OCI-LY7 (cell line): ENCODE results near the gene AMY2B. TPM values are rescaled to one million over a fixed set of nuclear protein-coding genes. Genes with fewer than 3 reads are reported as not detected.
"Not testable (repeated sequence)": the region's sequence is repeated elsewhere in the genome, so short reads cannot be mapped to it uniquely, and the experiment has no call there.

Experiments used
- BruUV-seq: library from RNA; stranded (reverse); fragments of 400-500 nt; replicated peaks from 2 replicates; lab custom pipeline; 2021; lab: Mats Ljungman, UMichigan
- CTCF ChIA-PET: fragments of 300-600 bp; sonication (Branson Sonifier 250); formaldehyde crosslinking; loops from one replicate; lab custom pipeline; 2022; ENCODE audit warnings: antibody characterized with exemption; ENCODE audit not compliant: unreplicated experiment; lab: Charles Lee
- POLR2A ChIA-PET: fragments of 300-600 bp; sonication (Branson Sonifier 250); formaldehyde crosslinking; loops from one replicate; lab custom pipeline; 2022; ENCODE audit warnings: antibody characterized with exemption; lab: Charles Lee
- DNase-seq: peaks from one replicate; pipeline ENCODE4 v3.0.0-alpha.2; 2015; ENCODE audit warnings: low spot score
- H2AFZ ChIP-seq: fragments of 200-600 bp; sonication (generic), shearing (Covaris generic); 2 replicates; pipeline ENCODE4 v1.6.1; 2014; ENCODE audit warnings: mild to moderate bottlenecking, antibody characterized with exemption, low read length, moderate library complexity
- H3K27ac ChIP-seq: fragments of 200-600 bp; sonication (generic); 2 replicates; pipeline ENCODE4 v1.5.1; 2014; ENCODE audit warnings: mixed run types, low read depth, mild to moderate bottlenecking, moderate library complexity, low read length, inconsistent platforms; ENCODE audit not compliant: poor library complexity, severe bottlenecking
- H3K36me3 ChIP-seq: fragments of 200-600 bp; sonication (generic); 2 replicates; pipeline ENCODE4 v1.6.1; 2014; ENCODE audit warnings: mild to moderate bottlenecking, antibody characterized with exemption, low read length, moderate library complexity, mixed read lengths; ENCODE audit not compliant: insufficient read depth
- H3K4me1 ChIP-seq: fragments of 200-600 bp; sonication (generic); 2 replicates; pipeline ENCODE4 v1.5.1; 2014; ENCODE audit warnings: mild to moderate bottlenecking, low read length; ENCODE audit not compliant: insufficient read depth, poor library complexity, severe bottlenecking
- H3K4me2 ChIP-seq: fragments of 200-600 bp; sonication (generic); 2 replicates; pipeline ENCODE4 v1.6.1; 2014; ENCODE audit warnings: mild to moderate bottlenecking, low read length
- H3K4me3 ChIP-seq: fragments of 200-600 bp; sonication (generic); 2 replicates; pipeline ENCODE4 v1.5.1; 2014; ENCODE audit warnings: mild to moderate bottlenecking, low read depth, low read length; ENCODE audit not compliant: poor library complexity, severe bottlenecking
- H3K79me2 ChIP-seq: fragments of 200-600 bp; sonication (generic); 2 replicates; pipeline ENCODE4 v1.6.1; 2016; ENCODE audit warnings: low read depth, mild to moderate bottlenecking, low read length, moderate library complexity, mixed read lengths; ENCODE audit not compliant: insufficient read depth
- H3K9me2 ChIP-seq: fragments of 200-600 bp; sonication (generic); 2 replicates; pipeline ENCODE4 v1.6.1; 2016; ENCODE audit warnings: mild to moderate bottlenecking, low read length, mixed read lengths; ENCODE audit not compliant: insufficient read depth
- H3K9me3 ChIP-seq: fragments of 200-600 bp; sonication (generic); 2 replicates; pipeline ENCODE4 v1.6.1; 2014; ENCODE audit warnings: mild to moderate bottlenecking, mixed run types, low read length, mixed read lengths
- H4K20me1 ChIP-seq: fragments of 200-600 bp; sonication (generic); 2 replicates; pipeline ENCODE4 v1.6.1; 2014; ENCODE audit warnings: mild to moderate bottlenecking, antibody characterized with exemption, low read length, moderate library complexity, mixed read lengths; ENCODE audit not compliant: insufficient read depth
- CTCF ChIP-seq: fragments of 200-600 bp; sonication (generic); conservative IDR thresholded peaks from 2 replicates; pipeline ENCODE4 v1.5.1; 2014; ENCODE audit warnings: mild to moderate bottlenecking, antibody characterized with exemption, low read length, moderate library complexity, mixed read lengths
- EZH2phosphoT487 ChIP-seq: fragments of 200-600 bp; sonication (generic); IDR thresholded peaks from 2 replicates; pipeline ENCODE4 v1.6.1; 2018; ENCODE audit warnings: low read depth, borderline replicate concordance, mild to moderate bottlenecking, mixed run types, antibody characterized with exemption, low read length, moderate library complexity, mixed read lengths
- intact Hi-C: fragments of 100-400 bp; cut with micrococcal nuclease; formaldehyde crosslinking; loops from one replicate; pipeline ENCODE4 v1.10.0; 2022; ENCODE audit not compliant: unreplicated experiment
- total RNA-seq, 2 experiments: library from RNA; depleted of rRNA in 1 of 2; stranded (reverse); fragments of >200 nt in 1 of 2; shearing (Covaris generic) in 1 of 2; gene quantifications; 2 replicates each; pipeline ENCODE4 v1.2.3, GENCODE V29; 2014 to 2022

The AMY2B gene
- total RNA-seq, 2 experiments from 2014 or later = 5.7 TPM

DNA sequence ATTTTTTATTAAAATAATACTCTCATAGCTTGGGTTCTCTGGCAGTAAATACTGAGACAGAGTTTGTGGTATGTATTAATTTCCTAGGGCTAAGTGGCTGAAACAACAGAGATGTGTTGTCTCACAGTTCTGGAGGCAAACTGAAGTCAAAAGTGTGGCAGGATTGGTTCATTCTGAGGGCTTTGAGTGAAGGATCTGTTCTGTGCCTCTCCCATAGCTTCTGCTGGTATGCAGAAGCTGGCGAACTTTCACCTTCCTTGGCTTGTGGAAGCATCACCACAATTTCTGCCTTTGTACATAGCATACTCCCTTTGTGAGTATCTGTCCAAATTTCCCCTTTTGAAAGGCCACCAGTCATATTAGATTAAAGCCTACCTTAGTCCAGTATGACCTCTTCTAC, 24.9 kb upstream of the AMY2B start:
- no peak overlapping the region for H2AFZ ChIP-seq
- no peaks in the 10 kb centered on the region for H3K9me2 ChIP-seq
- H4K20me1 ChIP-seq = peaks cover under 1% of the 10 kb centered on the region; the same call in 1 of the 2 replicates
- peaks cover 90% of the 10 kb centered on the region for H3K36me3 ChIP-seq
- intact Hi-C loops = no loop called here
- no peaks in the 10 kb centered on the region for H3K9me3 ChIP-seq
- TF ChIP-seq CTCF (no peak), EZH2phosphoT487 (no peak)
- H3K4me1 ChIP-seq = no peaks in the 10 kb centered on the region
- H3K4me2 ChIP-seq = no peak overlapping the region
- BruUV-seq = no TSS peak
- DNase-seq = no peak
- POLR2A ChIA-PET = interaction anchor here (0.8 to 1.0 kb wide), 2 partner anchors 9 to 10 kb away, joined by 3 read pairs; no protein-coding TSS in a partner anchor
- H3K79me2 ChIP-seq = no peaks in the 10 kb centered on the region
- no peak overlapping the region for H3K4me3 ChIP-seq
- CTCF ChIA-PET = no interaction called here
- H3K27ac ChIP-seq = no peak overlapping the region

DNA sequence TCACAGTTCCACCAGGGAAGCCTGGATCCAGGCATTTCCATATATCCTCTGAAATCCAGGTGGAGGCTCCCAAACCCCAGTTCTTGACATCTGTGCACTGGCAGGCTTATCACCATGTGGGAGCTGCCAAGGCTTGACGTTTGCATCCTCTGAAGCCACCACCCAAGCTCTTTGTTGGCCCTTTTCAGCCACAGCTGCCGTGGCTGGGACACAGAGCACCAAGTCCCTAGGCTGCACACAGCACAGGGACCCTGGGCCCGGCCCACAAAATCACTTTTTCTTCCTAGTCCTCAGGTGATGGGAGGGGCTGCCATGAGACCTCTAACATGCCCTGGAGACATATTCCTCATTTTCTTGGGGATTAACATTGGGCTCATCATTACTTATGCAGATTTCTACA, 23.5 kb upstream of the AMY2B start:
- Histone ChIP-seq H4K20me1 (no peaks in the 10 kb centered on the region; the same call in 1 of the 2 replicates), H3K9me2 (no peaks in the 10 kb centered on the region), H3K27ac (no peak overlapping the region), H3K79me2 (no peaks in the 10 kb centered on the region), H3K4me1 (no peaks in the 10 kb centered on the region), H3K4me2 (no peak overlapping the region), H2AFZ (no peak overlapping the region), H3K36me3 (peaks cover 90% of the 10 kb centered on the region), H3K4me3 (no peak overlapping the region), H3K9me3 (no peaks in the 10 kb centered on the region)
- no peak for DNase-seq
- TF ChIP-seq CTCF (no peak), EZH2phosphoT487 (no peak)
- intact Hi-C loops = no loop called here
- POLR2A ChIA-PET = interaction anchor here (1.0 kb wide), 1 partner anchor 15 kb away, joined by 3 read pairs; no protein-coding TSS in a partner anchor
- CTCF ChIA-PET = no interaction called here
- BruUV-seq = no TSS peak

GRCh38 chr1:103560427-103560826, 11.0 kb upstream of the AMY2B start:
- no peak for TF ChIP-seq CTCF
- TF ChIP-seq EZH2phosphoT487 = no peak
- no TSS peak for BruUV-seq
- H3K4me1 ChIP-seq = peaks cover 6% of the 10 kb centered on the region
- no peak overlapping the region for H3K4me2 ChIP-seq
- no peaks in the 10 kb centered on the region for H4K20me1 ChIP-seq
- POLR2A ChIA-PET = no interaction called here
- peaks cover 7% of the 10 kb centered on the region; the same call in 1 of the 2 replicates for H3K9me2 ChIP-seq
- H3K9me3 ChIP-seq = no peaks in the 10 kb centered on the region
- DNase-seq = no peak
- H3K27ac ChIP-seq = no peak overlapping the region
- intact Hi-C loops = no loop called here
- no peak overlapping the region for H2AFZ ChIP-seq
- H3K79me2 ChIP-seq = no peaks in the 10 kb centered on the region
- no peak overlapping the region for H3K4me3 ChIP-seq
- H3K36me3 ChIP-seq = peaks cover 14% of the 10 kb centered on the region; the same call in 1 of the 2 replicates
- CTCF ChIA-PET = no interaction called here

DNA sequence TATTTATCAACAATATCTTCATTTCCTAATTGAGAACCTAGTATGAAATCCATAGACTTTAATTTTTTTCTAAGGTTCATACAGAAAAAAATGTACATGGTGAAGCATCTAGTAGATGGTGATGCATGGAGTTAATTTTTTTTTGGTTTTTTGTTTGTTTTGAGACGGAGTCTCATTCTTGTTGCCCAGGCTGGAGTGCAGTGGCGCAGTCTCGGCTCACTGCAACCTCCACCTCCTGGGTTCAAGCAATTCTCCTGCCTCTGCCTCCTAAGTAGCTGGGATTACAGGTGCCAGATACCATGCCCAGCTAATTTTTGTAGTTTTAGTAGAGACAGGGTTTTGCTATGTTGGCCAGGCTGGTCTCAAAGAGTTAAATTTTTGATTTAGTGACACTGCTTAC, 10.3 kb upstream of the AMY2B start:
- H3K4me1 ChIP-seq, CTCF ChIA-PET, H4K20me1 ChIP-seq, POLR2A ChIA-PET, H3K9me3 ChIP-seq, DNase-seq, H3K9me2 ChIP-seq, H3K27ac ChIP-seq, H3K79me2 ChIP-seq, H3K4me3 ChIP-seq, H3K36me3 ChIP-seq, H2AFZ ChIP-seq, intact Hi-C loops, H3K4me2 ChIP-seq, BruUV-seq: not testable (repeated sequence)
